ENCODE measurements around the gene NTRK2. TPM values are rescaled to one million over a fixed set of nuclear protein-coding genes. Genes with fewer than 3 reads are reported as not detected.

Gene NTRK2
- total and polyA plus RNA-seq, 4 experiments from 2014 or later, result 0.11 to 0.18 (median 0.12) TPM; not detected in 1

DNA sequence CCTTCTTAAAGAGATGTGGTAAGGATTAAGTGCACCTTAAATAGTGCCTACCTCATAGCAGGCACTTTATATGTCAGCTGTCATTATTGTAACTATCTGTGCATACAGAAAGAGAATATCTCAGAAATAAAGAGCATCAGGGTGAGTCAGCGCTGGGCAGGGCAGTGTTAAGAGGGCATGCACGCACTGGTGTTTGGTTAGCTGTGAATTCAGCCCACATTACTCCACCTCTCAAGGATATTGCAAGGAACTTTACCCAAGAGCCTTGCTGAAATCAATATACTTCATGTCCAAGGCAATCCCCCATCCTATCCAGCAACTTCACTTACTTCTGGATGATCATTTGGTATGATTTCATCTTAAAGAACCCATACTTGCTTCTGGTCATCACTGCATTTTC is 300.9 kb downstream of the NTRK2 start:
- CTCF ChIA-PET (ENCODE audit: partially characterized antibody), result no interaction called here
- POLR2A ChIA-PET (ENCODE audit: partially characterized antibody), result no interaction called here
- Mint-ChIP-seq H3K36me3 (no peaks in the 10 kb centered on the region), H3K9me3 (peaks cover 0 to 1% (median 0%) of the 10 kb centered on the region in 8 donors), H3K4me3 (no peak overlapping the region), H3K27ac (no peak overlapping the region), H3K27me3 (peaks cover 1 to 20% of the 10 kb centered on the region in 2 donors), H3K4me1 (no peaks in the 10 kb centered on the region)
- DNase-seq, result no peak
- no peak overlapping the region for H3K27ac ChIP-seq (ENCODE audit: low read depth, low read length)
- H3K4me3 ChIP-seq (ENCODE audit: low read length in 2 of 2), result no peak overlapping the region
- intact Hi-C loops (cut with micrococcal nuclease), result no loop called here
- H3K4me1 ChIP-seq (ENCODE audit: insufficient read depth, low read length), result no peaks in the 10 kb centered on the region
- no peaks in the 10 kb centered on the region for H3K36me3 ChIP-seq (ENCODE audit: insufficient read depth, low read length)
- no peaks in the 10 kb centered on the region for H3K9me3 ChIP-seq (ENCODE audit: control insufficient read depth in 1 of 2, low read length in 2 of 2)
- no peaks in the 10 kb centered on the region for H3K27me3 ChIP-seq (ENCODE audit: insufficient read depth, low read length)

DNA sequence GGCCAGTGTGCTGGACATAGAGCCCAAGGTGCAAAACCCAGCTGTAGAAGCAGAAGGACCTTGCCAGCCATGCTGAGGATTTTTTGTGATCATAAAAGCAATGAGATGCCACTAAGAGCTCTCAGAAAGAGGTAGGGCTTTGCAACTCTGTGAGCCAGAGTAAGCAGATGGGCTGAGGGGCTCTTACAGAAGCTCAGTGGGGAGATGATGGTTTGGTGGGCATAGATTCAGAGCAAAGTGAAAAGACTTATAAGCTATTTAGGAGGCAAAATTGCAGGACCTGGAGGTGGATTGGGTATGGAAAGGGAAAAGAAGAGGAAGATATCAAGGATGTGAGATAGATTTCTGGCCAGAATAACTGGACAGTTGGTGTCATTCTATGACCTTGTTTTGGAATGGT is 302.0 kb downstream of the NTRK2 start:
- Mint-ChIP-seq H3K9me3 (peaks cover 0 to 1% (median 0%) of the 10 kb centered on the region in 8 donors), H3K27ac (no peak overlapping the region), H3K4me3 (no peak overlapping the region), H3K4me1 (no peaks in the 10 kb centered on the region), H3K27me3 (peaks cover 0 to 18% of the 10 kb centered on the region in 2 donors), H3K36me3 (no peaks in the 10 kb centered on the region)
- intact Hi-C loops (cut with micrococcal nuclease), result no loop called here
- CTCF ChIA-PET (ENCODE audit: partially characterized antibody), result no interaction called here
- no peaks in the 10 kb centered on the region for H3K27me3 ChIP-seq (ENCODE audit: insufficient read depth, low read length)
- DNase-seq, result no peak
- H3K4me1 ChIP-seq (ENCODE audit: insufficient read depth, low read length), result no peaks in the 10 kb centered on the region
- H3K4me3 ChIP-seq (ENCODE audit: low read length in 2 of 2), result no peak overlapping the region
- POLR2A ChIA-PET (ENCODE audit: partially characterized antibody), result no interaction called here
- no peaks in the 10 kb centered on the region for H3K36me3 ChIP-seq (ENCODE audit: insufficient read depth, low read length)
- H3K9me3 ChIP-seq (ENCODE audit: control insufficient read depth in 1 of 2, low read length in 2 of 2), result no peaks in the 10 kb centered on the region
- H3K27ac ChIP-seq (ENCODE audit: low read depth, low read length), result no peak overlapping the region

DNA sequence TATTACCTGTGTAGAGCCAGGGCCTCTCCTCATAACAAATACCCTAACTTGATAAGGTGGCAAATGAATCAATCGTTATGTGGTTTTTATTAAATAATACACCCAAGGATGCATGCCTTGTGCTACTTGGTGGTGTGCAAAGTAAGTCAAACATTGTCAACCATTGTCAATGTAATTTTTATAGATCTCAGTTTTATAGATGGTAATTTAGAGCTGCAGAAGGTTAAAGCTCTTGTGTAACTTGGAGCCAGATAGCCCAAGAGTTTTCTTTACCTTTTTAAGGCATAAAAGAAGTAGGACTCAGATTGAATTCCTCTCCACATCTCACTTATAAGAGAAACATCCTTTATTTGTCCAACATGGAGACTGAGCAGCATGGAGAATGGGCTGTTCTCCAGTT is 304.7 kb downstream of the NTRK2 start:
- Histone ChIP-seq H3K4me3 (ENCODE audit: low read length in 2 of 2) (no peak overlapping the region), H3K9me3 (ENCODE audit: control insufficient read depth in 1 of 2, low read length in 2 of 2) (no peaks in the 10 kb centered on the region), H3K27ac (ENCODE audit: low read depth, low read length) (no peak overlapping the region), H3K27me3 (ENCODE audit: insufficient read depth, low read length) (no peaks in the 10 kb centered on the region), H3K36me3 (ENCODE audit: insufficient read depth, low read length) (no peaks in the 10 kb centered on the region), H3K4me1 (ENCODE audit: insufficient read depth, low read length) (no peaks in the 10 kb centered on the region)
- ChIA-PET POLR2A (ENCODE audit: partially characterized antibody) (no interaction called here), CTCF (ENCODE audit: partially characterized antibody) (no interaction called here)
- H3K36me3 Mint-ChIP-seq, result no peaks in the 10 kb centered on the region
- peaks cover 0 to 15% of the 10 kb centered on the region in 2 donors for H3K27me3 Mint-ChIP-seq
- DNase-seq, result no peak
- intact Hi-C loops (cut with micrococcal nuclease), result no loop called here
- no peaks in the 10 kb centered on the region for H3K4me1 Mint-ChIP-seq
- H3K27ac Mint-ChIP-seq, result no peak overlapping the region
- peaks cover 0 to 1% (median 0%) of the 10 kb centered on the region in 8 donors for H3K9me3 Mint-ChIP-seq
- H3K4me3 Mint-ChIP-seq, result no peak overlapping the region

DNA sequence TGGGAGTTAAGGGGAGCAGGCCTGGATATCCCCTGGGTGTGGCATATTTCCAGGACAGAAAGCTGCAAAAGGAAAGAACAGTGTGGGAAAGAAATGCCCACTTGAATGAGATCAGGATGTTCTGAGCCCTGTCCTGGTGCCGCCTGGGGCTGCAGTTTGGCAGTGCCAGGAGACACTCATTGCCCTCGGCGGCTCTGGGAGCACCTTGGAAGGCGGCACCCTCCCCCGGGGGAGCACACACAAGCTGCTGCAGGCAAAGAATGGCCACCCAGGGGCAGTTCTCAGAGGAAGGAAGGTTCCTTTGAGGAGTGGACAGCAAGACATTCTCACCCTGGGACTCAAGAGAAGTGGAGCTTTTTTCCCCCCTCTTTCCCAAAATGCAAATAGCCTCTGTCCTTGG is 305.3 kb downstream of the NTRK2 start:
- no peak overlapping the region for H3K27ac ChIP-seq (ENCODE audit: low read depth, low read length)
- H3K9me3 Mint-ChIP-seq, result peaks cover 0 to 1% (median 0%) of the 10 kb centered on the region in 8 donors
- intact Hi-C loops (cut with micrococcal nuclease), result no loop called here
- H3K4me3 ChIP-seq (ENCODE audit: low read length in 2 of 2), result no peak overlapping the region
- no peaks in the 10 kb centered on the region for H3K4me1 Mint-ChIP-seq
- no peak for DNase-seq
- H3K36me3 Mint-ChIP-seq, result no peaks in the 10 kb centered on the region
- H3K9me3 ChIP-seq (ENCODE audit: control insufficient read depth in 1 of 2, low read length in 2 of 2), result no peaks in the 10 kb centered on the region
- ChIA-PET CTCF (ENCODE audit: partially characterized antibody) (no interaction called here), POLR2A (ENCODE audit: partially characterized antibody) (no interaction called here)
- H3K4me3 Mint-ChIP-seq, result no peak overlapping the region
- no peak overlapping the region for H3K27ac Mint-ChIP-seq
- H3K27me3 ChIP-seq (ENCODE audit: insufficient read depth, low read length), result no peaks in the 10 kb centered on the region
- no peaks in the 10 kb centered on the region for H3K4me1 ChIP-seq (ENCODE audit: insufficient read depth, low read length)
- no peaks in the 10 kb centered on the region for H3K36me3 ChIP-seq (ENCODE audit: insufficient read depth, low read length)
- H3K27me3 Mint-ChIP-seq, result peaks cover 0 to 15% of the 10 kb centered on the region in 2 donors

DNA sequence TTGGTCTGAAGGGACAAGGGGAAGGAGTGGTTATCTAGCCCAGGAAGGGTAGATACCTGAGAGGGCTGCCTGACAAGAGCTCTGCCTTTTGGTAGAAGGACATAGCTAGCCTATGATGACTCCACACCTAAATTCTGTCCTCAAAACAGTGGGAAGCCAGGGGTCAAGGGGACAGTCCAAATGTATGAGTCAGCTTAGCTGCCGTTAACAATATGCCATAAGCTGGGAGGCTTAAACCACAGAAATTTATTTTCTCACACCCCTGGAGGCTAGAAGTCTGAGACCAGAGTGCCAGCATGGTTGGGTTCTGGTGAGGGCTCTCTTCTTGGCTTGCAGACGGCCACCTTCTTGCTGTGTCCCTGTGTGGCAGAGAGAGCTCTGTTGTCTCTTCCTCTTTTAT is 306.4 kb downstream of the NTRK2 start:
- intact Hi-C loops (cut with micrococcal nuclease), result no loop called here
- DNase-seq, result no peak
- Mint-ChIP-seq H3K9me3 (peaks cover 0 to 3% (median 0%) of the 10 kb centered on the region in 8 donors), H3K27ac (no peak overlapping the region), H3K4me1 (no peaks in the 10 kb centered on the region), H3K27me3 (peaks cover 0 to 10% of the 10 kb centered on the region in 2 donors), H3K4me3 (no peak overlapping the region), H3K36me3 (no peaks in the 10 kb centered on the region)
- H3K4me3 ChIP-seq (ENCODE audit: low read length in 2 of 2), result no peak overlapping the region
- ChIA-PET POLR2A (ENCODE audit: partially characterized antibody) (no interaction called here), CTCF (ENCODE audit: partially characterized antibody) (no interaction called here)
- no peaks in the 10 kb centered on the region for H3K9me3 ChIP-seq (ENCODE audit: control insufficient read depth in 1 of 2, low read length in 2 of 2)
- no peaks in the 10 kb centered on the region for H3K4me1 ChIP-seq (ENCODE audit: insufficient read depth, low read length)
- H3K27ac ChIP-seq (ENCODE audit: low read depth, low read length), result no peak overlapping the region
- no peaks in the 10 kb centered on the region for H3K36me3 ChIP-seq (ENCODE audit: insufficient read depth, low read length)
- no peaks in the 10 kb centered on the region for H3K27me3 ChIP-seq (ENCODE audit: insufficient read depth, low read length)

DNA sequence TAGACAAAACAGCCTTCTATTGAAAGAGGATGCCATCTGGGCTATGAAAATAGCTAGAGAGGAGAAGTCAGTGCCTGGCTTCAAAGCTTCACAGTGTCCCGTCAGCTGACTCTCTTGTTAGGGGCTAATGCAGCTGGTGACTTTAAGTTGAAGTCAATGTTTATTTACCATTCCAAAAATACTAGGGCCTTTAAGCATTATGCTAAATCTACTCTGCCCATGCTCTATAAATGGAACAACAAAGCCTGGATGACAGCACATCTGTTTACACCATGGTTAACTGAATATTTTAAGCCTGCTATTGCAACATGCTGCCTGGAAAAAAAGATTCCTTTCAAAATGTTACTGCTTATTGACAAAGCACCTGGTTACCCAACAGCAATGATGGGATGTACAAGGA is 309.1 kb downstream of the NTRK2 start:
- H3K27me3 ChIP-seq (ENCODE audit: insufficient read depth, low read length), result no peaks in the 10 kb centered on the region
- H3K36me3 ChIP-seq (ENCODE audit: insufficient read depth, low read length), result no peaks in the 10 kb centered on the region
- Mint-ChIP-seq H3K27me3 (no peaks in the 10 kb centered on the region), H3K4me1 (no peaks in the 10 kb centered on the region), H3K4me3 (no peak overlapping the region), H3K36me3 (no peaks in the 10 kb centered on the region), H3K9me3 (peaks cover 0 to 3% (median 0%) of the 10 kb centered on the region in 8 donors), H3K27ac (no peak overlapping the region)
- intact Hi-C loops (cut with micrococcal nuclease), result no loop called here
- no peak overlapping the region for H3K27ac ChIP-seq (ENCODE audit: low read depth, low read length)
- H3K4me3 ChIP-seq (ENCODE audit: low read length in 2 of 2), result no peak overlapping the region
- DNase-seq, result no peak
- no peaks in the 10 kb centered on the region for H3K9me3 ChIP-seq (ENCODE audit: control insufficient read depth in 1 of 2, low read length in 2 of 2)
- H3K4me1 ChIP-seq (ENCODE audit: insufficient read depth, low read length), result no peaks in the 10 kb centered on the region
- POLR2A ChIA-PET (ENCODE audit: partially characterized antibody), result no interaction called here
- CTCF ChIA-PET (ENCODE audit: partially characterized antibody), result no interaction called here

DNA sequence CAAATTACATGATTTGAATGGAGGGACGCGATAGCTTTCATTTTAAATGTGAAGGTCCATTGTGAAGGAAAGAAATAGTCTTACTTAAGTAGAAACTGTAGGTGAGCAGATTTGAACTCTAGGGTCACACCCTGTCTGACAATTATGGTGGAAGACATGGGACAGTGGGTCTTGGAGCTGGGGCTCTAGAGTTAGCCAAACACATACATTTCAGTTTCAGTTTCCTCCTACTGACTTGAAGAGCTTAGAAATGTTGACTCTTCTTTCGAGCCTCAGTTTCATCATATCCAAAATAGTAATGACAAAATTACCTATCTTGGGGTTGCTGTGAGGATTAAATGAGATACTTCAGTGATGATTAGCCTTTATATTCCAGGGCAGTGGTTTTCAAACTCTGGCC is 314.2 kb downstream of the NTRK2 start:
- Histone ChIP-seq H3K4me1 (ENCODE audit: insufficient read depth, low read length) (no peaks in the 10 kb centered on the region), H3K27ac (ENCODE audit: low read depth, low read length) (no peak overlapping the region), H3K4me3 (ENCODE audit: low read length in 2 of 2) (no peak overlapping the region), H3K9me3 (ENCODE audit: control insufficient read depth in 1 of 2, low read length in 2 of 2) (no peaks in the 10 kb centered on the region), H3K36me3 (ENCODE audit: insufficient read depth, low read length) (no peaks in the 10 kb centered on the region), H3K27me3 (ENCODE audit: insufficient read depth, low read length) (no peaks in the 10 kb centered on the region)
- no peak overlapping the region for H3K27ac Mint-ChIP-seq
- POLR2A ChIA-PET (ENCODE audit: partially characterized antibody), result no interaction called here
- no peaks in the 10 kb centered on the region for H3K27me3 Mint-ChIP-seq
- CTCF ChIA-PET (ENCODE audit: partially characterized antibody), result no interaction called here
- no peaks in the 10 kb centered on the region for H3K36me3 Mint-ChIP-seq
- H3K4me3 Mint-ChIP-seq, result no peak overlapping the region
- intact Hi-C loops (cut with micrococcal nuclease), result no loop called here
- no peaks in the 10 kb centered on the region for H3K4me1 Mint-ChIP-seq
- H3K9me3 Mint-ChIP-seq, result peaks cover 0 to 3% (median 0%) of the 10 kb centered on the region in 8 donors
- DNase-seq, result no peak

DNA sequence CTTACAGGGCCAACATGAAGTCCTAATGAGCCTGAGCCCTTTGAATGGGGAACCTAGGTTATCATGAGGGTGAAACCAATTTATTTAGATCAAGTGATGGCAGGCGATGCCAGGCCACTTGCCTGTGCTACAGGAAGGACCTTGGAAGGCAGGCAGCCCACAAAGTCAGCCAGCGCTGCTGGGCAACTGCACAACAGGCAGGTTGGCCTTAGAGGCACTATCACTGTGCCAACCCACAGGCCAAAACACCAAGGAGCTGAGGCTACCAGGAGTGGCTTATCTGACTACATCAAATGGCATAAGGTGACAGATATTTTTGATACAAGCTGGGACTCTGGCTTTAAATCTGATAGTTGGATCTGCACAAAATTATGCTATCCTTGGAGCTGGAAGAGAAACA is 319.1 kb downstream of the NTRK2 start:
- no peak for DNase-seq
- no peaks in the 10 kb centered on the region for H3K4me1 ChIP-seq (ENCODE audit: insufficient read depth, low read length)
- Mint-ChIP-seq H3K27me3 (no peaks in the 10 kb centered on the region), H3K27ac (no peak overlapping the region), H3K4me1 (no peaks in the 10 kb centered on the region), H3K4me3 (no peak overlapping the region), H3K36me3 (no peaks in the 10 kb centered on the region), H3K9me3 (peaks cover 0 to 3% (median 0%) of the 10 kb centered on the region in 8 donors)
- H3K36me3 ChIP-seq (ENCODE audit: insufficient read depth, low read length), result no peaks in the 10 kb centered on the region
- H3K27me3 ChIP-seq (ENCODE audit: insufficient read depth, low read length), result no peaks in the 10 kb centered on the region
- CTCF ChIA-PET (ENCODE audit: partially characterized antibody), result no interaction called here
- POLR2A ChIA-PET (ENCODE audit: partially characterized antibody), result no interaction called here
- H3K9me3 ChIP-seq (ENCODE audit: control insufficient read depth in 1 of 2, low read length in 2 of 2), result no peaks in the 10 kb centered on the region
- H3K4me3 ChIP-seq (ENCODE audit: low read length in 2 of 2), result no peak overlapping the region
- H3K27ac ChIP-seq (ENCODE audit: low read depth, low read length), result no peak overlapping the region
- intact Hi-C loops (cut with micrococcal nuclease), result no loop called here

All from CD4-positive, alpha-beta memory T cell (primary cell).